HG02759 (cell line): ENCODE measurements around the gene MAPKAP1.

Source experiments
- ATAC-seq: cut with Tn5 transposase; IDR thresholded peaks from one replicate; pipeline ENCODE4 v1.9.1; 2021; ENCODE audit warnings: mild to moderate bottlenecking, moderate library complexity; ENCODE audit not compliant: unreplicated experiment

The MAPKAP1 gene

GRCh38 chr9:125493384-125493783 is 213.6 kb downstream of the MAPKAP1 start:
- ATAC-seq, result no peak

GRCh38 chr9:125492719-125493118 is 214.3 kb downstream of the MAPKAP1 start:
- ATAC-seq, result no peak

- no peak for ATAC-seq
Measured at GRCh38 chr9:125487842-125488241, 219.2 kb downstream of the MAPKAP1 start.

- no peak for ATAC-seq
Measured at GRCh38 chr9:125486576-125486975, 220.4 kb downstream of the MAPKAP1 start.

- no peak for ATAC-seq
Measured at GRCh38 chr9:125486152-125486508, 220.9 kb downstream of the MAPKAP1 start.

- no peak for ATAC-seq
Measured at GRCh38 chr9:125485471-125486151, 221.4 kb downstream of the MAPKAP1 start.

- ATAC-seq, result no peak
Measured at GRCh38 chr9:125484350-125485282, 222.4 kb downstream of the MAPKAP1 start.

GRCh38 chr9:125483697-125484096 is 223.3 kb downstream of the MAPKAP1 start:
- ATAC-seq, result no peak

GRCh38 chr9:125479846-125480615 is 227.0 kb downstream of the MAPKAP1 start:
- no peak for ATAC-seq

- no peak for ATAC-seq
Measured at GRCh38 chr9:125477089-125477544, 229.9 kb downstream of the MAPKAP1 start.

- no peak for ATAC-seq
Measured at GRCh38 chr9:125476645-125477044, 230.4 kb downstream of the MAPKAP1 start.

- ATAC-seq, result no peak
Measured at GRCh38 chr9:125475385-125475784, 231.6 kb downstream of the MAPKAP1 start.

- ATAC-seq, result no peak
Measured at GRCh38 chr9:125472926-125473701, 233.9 kb downstream of the MAPKAP1 start.

- ATAC-seq, result no peak
Measured at GRCh38 chr9:125472562-125472925, 234.5 kb downstream of the MAPKAP1 start.

GRCh38 chr9:125470767-125471580 is 236.0 kb downstream of the MAPKAP1 start:
- ATAC-seq, result no peak

GRCh38 chr9:125470189-125470588 is 236.8 kb downstream of the MAPKAP1 start:
- no peak for ATAC-seq

- no peak for ATAC-seq
Measured at GRCh38 chr9:125468646-125469045, 238.4 kb downstream of the MAPKAP1 start.

GRCh38 chr9:125467116-125467740 is 239.8 kb downstream of the MAPKAP1 start:
- ATAC-seq, result no peak

- ATAC-seq, result no peak
Measured at GRCh38 chr9:125466411-125466810, 240.6 kb downstream of the MAPKAP1 start.
